Uterus (tissue), 2 donors: ENCODE data around the gene SPATA31E1.

ENCODE experiments used
- CTCF ChIP-seq, 4 experiments: fragments of 200-600 bp in 2 of 4; fragments of 450-650 bp in 2 of 4; sonication (generic) in 2 of 4; IDR thresholded peaks; one replicate each; pipeline ENCODE4 v1.5.1; 2016 to 2019; ENCODE audit warnings: antibody characterized with exemption in 4 of 4, mild to moderate bottlenecking in 2 of 4, moderate library complexity in 1 of 4
- POLR2A ChIP-seq, 2 donors: fragments of 450-650 bp; IDR thresholded peaks; one replicate each; pipeline ENCODE4 v1.6.1; 2016; ENCODE audit warnings: antibody characterized with exemption in 2 of 2, mild to moderate bottlenecking in 1 of 2, moderate library complexity in 1 of 2

- no peak for TF ChIP-seq CTCF (IDR thresholded peaks at IDR 0.05)
- TF ChIP-seq POLR2A (IDR thresholded peaks at IDR 0.05): no peak
These were observed 14.0 kb upstream of the SPATA31E1 start for GRCh38 chr9:87868635-87869034.
